GM18517 (cell line): ENCODE results near the gene LOXL4.

Experiments
- ATAC-seq: cut with Tn5 transposase; IDR thresholded peaks from one replicate; pipeline ENCODE4 v1.9.1; 2021; ENCODE audit warnings: mild to moderate bottlenecking, moderate library complexity; ENCODE audit not compliant: unreplicated experiment

The LOXL4 gene

GRCh38 chr10:98295401-98295811 is 27.4 kb upstream of the LOXL4 start:
- no peak for ATAC-seq

DNA sequence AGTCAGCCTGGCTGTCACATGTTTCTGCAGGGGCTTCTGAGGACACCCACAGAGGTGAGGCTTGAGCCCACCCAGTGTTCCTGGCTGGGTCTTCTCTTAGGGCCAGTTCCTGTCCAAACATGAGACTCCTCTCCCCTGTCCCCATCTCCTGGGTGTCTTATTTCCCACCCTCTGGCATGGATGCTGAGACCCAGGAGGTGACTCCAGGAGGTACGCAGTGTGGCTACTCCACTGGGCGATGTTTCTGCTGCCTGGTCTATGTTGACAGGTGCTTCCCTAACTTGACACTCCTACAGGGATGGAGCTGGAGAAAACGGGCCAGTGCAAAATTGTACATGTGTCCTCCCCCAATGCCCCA is 26.3 kb upstream of the LOXL4 start:
- ATAC-seq: no peak

GRCh38 chr10:98293550-98294269 is 25.7 kb upstream of the LOXL4 start:
- no peak for ATAC-seq

DNA sequence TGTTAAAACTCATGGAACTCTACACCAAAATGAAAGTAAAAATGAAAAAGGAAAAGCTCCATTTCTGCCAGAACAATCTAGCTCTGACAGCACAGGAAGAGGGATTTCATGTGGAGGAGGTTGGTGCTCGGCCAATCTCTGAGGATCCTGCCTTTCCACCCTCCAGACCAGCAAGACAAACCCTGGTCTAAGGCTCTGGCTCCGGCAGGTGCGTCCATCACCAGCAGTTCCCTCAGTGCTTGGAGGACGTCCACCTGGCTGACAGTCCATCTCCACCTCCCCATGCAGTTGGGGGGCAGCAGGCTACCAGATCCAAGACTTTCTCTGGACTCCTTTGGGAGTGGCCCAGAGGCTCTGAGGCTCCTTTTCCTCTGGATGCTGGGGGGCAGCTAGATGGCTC is 25.0 kb upstream of the LOXL4 start:
- ATAC-seq: no peak

- no peak for ATAC-seq
Measured at GRCh38 chr10:98289802-98290209, 21.8 kb upstream of the LOXL4 start.

GRCh38 chr10:98287321-98287720 is 19.3 kb upstream of the LOXL4 start:
- ATAC-seq: no peak

DNA sequence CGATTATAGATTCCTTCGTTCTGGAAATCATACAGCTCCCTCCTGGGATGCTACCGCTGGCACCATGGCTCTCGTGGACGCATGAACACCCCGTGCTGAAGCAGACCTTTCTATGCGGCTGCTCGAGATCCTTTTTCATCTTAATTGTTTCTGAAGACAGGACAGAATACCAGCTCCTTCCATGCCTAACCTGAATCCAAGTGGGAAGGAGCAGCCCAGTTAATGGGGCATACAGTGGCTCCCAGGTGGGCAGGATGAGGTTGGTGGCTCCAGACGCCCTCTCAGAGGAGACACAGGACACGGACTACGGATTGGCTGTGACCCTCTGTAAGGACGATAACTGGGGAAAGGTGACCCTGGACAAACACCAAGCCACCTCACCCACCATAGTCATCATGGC is 18.4 kb upstream of the LOXL4 start:
- no peak for ATAC-seq

- no peak for ATAC-seq
Measured at GRCh38 chr10:98285416-98285815, 17.4 kb upstream of the LOXL4 start.

- ATAC-seq: no peak
Measured at GRCh38 chr10:98276311-98276710, 8.3 kb upstream of the LOXL4 start.

GRCh38 chr10:98274562-98274961 is 6.6 kb upstream of the LOXL4 start:
- ATAC-seq: no peak

GRCh38 chr10:98273057-98273850 is 5.3 kb upstream of the LOXL4 start:
- no peak for ATAC-seq

GRCh38 chr10:98272656-98273055 is 4.7 kb upstream of the LOXL4 start:
- ATAC-seq: no peak

GRCh38 chr10:98272245-98272644 is 4.3 kb upstream of the LOXL4 start:
- no peak for ATAC-seq

DNA sequence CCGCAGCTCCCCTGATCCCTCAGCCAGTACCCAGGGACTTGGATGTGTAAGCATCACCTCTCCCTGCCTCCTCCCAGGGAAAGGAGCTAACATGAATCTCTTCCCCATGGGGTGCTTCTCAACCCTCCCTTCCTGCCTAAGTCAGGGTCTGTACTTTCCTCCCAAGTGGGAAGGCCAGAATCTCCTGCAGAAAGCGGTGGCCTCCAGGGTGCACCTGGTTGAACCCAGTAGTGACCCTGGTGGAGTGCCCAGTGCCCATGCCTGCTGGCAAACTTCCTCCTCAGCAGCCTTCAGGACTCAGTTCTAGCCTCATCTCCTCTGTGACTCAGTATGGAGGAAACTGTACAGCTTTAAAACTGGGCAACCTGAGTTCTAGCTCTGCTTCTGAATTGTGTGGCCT is 2.8 kb upstream of the LOXL4 start:
- ATAC-seq: no peak

DNA sequence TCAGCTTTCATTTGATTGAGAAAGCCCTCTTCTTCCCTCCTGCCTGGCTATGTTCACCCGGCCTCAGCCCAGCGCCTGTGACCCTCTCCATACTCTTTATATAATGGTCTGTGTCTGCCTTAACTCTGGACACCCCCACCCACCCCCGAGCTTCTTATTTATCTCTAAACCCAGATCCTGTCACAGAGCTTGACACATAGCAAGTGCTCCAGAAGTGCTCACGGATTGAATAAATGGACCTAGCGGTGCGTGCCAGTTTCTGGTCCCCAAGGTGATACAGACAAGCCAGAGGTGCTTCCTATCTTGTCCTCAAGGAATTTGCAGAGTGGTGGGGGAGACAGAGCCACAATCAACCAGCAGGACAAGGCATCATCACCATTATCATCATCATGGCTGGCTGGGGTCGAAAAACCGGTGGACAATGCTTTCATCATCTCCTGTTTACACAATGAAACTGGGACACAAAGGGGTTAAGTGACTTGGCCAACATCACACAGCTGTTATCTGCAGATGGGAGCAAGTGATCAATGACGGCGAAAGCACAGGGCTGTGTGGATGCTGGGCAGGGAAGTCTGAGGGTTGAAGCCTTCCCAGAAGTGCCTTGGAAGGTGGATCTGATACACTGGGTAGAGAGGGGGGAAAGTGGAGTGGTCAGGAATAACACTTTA is 2.2 kb upstream of the LOXL4 start:
- ATAC-seq: no peak

GRCh38 chr10:98269435-98269912 is 1.5 kb upstream of the LOXL4 start:
- ATAC-seq: no peak

- ATAC-seq: no peak
Measured at GRCh38 chr10:98268694-98269431, 869 bp upstream of the LOXL4 start.

DNA sequence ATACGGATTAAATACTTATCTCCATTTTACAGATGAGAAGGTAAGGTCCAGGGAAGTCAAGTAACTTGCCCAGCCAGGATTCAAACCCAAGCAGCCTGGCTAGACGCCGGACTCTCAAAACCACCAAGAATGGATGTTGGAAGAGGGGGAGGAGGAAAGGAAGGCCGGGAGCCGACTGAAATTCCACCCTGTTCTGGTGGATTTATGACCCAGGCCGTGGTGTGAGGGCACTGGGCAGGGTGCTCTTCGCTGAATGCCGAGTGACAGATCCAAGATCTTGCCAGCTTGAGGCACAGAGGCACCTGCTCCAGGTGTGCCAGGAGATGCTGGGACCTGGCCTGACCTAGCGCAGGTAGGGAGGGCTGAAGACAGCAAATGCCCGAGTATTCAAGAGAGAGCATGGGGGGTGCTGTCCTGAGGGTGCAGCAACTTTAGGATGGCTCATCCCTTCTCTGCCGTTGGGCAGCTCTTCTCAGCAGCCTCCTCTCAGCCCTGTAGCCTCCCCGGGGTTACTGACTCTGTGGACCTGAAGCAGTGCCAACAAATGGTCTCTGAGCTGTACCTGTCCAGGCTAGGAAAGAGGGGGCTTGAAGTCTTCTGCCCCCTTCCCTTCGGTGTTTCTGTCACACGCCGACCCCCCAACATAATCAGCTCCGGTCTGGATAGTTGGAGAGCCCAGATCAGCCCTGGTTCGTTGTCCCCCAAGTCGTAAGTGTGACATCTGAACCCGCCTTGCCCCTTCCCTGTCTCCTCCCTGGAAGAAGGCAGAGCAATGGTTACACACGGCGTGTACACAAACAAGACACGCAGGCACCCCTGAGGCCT is 713 bp downstream of the LOXL4 start:
- no peak for ATAC-seq

- ATAC-seq: no peak
Measured at GRCh38 chr10:98266647-98267046, 1.3 kb downstream of the LOXL4 start.
